Kasumi-1 (cell line): Measurements from ENCODE around the gene CAPZB.
A peak's percentile ranks its signal among the peaks of the same experiment; 100 is the strongest.

ENCODE experiments used
- DNase-seq, 2 experiments: peaks; one replicate each; lab custom pipeline; 2025; lab: John Stamatoyannopoulos, UW

CAPZB gene

GRCh38 chr1:19346026-19346425 is 139.3 kb downstream of the CAPZB start:
- no peak for DNase-seq

- no peak for DNase-seq
Observed at GRCh38 chr1:19345391-19345790, 139.9 kb downstream of the CAPZB start.

- no peak for DNase-seq
Observed at GRCh38 chr1:19344831-19345230, 140.5 kb downstream of the CAPZB start.

- peak; percentile 4 to 8 for DNase-seq
Observed at GRCh38 chr1:19344372-19344810, 140.9 kb downstream of the CAPZB start.

GRCh38 chr1:19343617-19344350 is 141.6 kb downstream of the CAPZB start:
- DNase-seq: no peak

- no peak for DNase-seq
Observed at GRCh38 chr1:19342894-19343616, 142.3 kb downstream of the CAPZB start.

- DNase-seq: no peak
Observed at GRCh38 chr1:19342062-19342750, 143.1 kb downstream of the CAPZB start.

GRCh38 chr1:19341201-19342061 is 143.9 kb downstream of the CAPZB start:
- peak; percentile 57 to 59 for DNase-seq

- no peak for DNase-seq
Observed at GRCh38 chr1:19340387-19340937, 144.9 kb downstream of the CAPZB start.

GRCh38 chr1:19339214-19339861 is 146.0 kb downstream of the CAPZB start:
- no peak for DNase-seq

GRCh38 chr1:19338323-19338762 is 147.0 kb downstream of the CAPZB start:
- no peak for DNase-seq

- no peak for DNase-seq
Observed at GRCh38 chr1:19337289-19337688, 148.1 kb downstream of the CAPZB start.

- no peak for DNase-seq
Observed at GRCh38 chr1:19336543-19336942, 148.8 kb downstream of the CAPZB start.

- no peak for DNase-seq
Observed at GRCh38 chr1:19333587-19334354, 151.6 kb downstream of the CAPZB start.

GRCh38 chr1:19332832-19333231 is 152.5 kb downstream of the CAPZB start:
- DNase-seq: no peak

GRCh38 chr1:19331262-19331878 is 154.0 kb downstream of the CAPZB start:
- no peak for DNase-seq

GRCh38 chr1:19330449-19331135 is 154.7 kb downstream of the CAPZB start:
- DNase-seq: no peak

GRCh38 chr1:19329611-19330010 is 155.7 kb downstream of the CAPZB start:
- no peak for DNase-seq

- no peak for DNase-seq
Observed at GRCh38 chr1:19329188-19329587, 156.2 kb downstream of the CAPZB start.
